BE2C (cell line): ENCODE data around the gene GALK2.
"Not testable (repeated sequence)": the region's sequence is repeated elsewhere in the genome, so short reads cannot be mapped to it uniquely, and the experiment has no call there.

ENCODE experiments used
- DNase-seq: peaks from one replicate; pipeline ENCODE4 v3.0.0-alpha.2; 2020
- H3K27me3 ChIP-seq: fragments of 250-450 bp; sonication (Bioruptor Pico); 2 replicates; pipeline ENCODE4 v1.5.1; 2020; ENCODE audit warnings: mild to moderate bottlenecking
- H3K36me3 ChIP-seq: fragments of 250-450 bp; sonication (Bioruptor Pico); 2 replicates; pipeline ENCODE4 v1.5.1; 2020; ENCODE audit warnings: mild to moderate bottlenecking
- H3K4me1 ChIP-seq: fragments of 250-450 bp; sonication (Bioruptor Pico); 2 replicates; pipeline ENCODE4 v1.5.1; 2020
- H3K4me3 ChIP-seq: 2 replicates; pipeline ENCODE4 v1.5.1; 2011; ENCODE audit warnings: low read depth, low read length
- H3K9me3 ChIP-seq: fragments of 250-450 bp; sonication (Bioruptor Pico); 2 replicates; pipeline ENCODE4 v1.5.1; 2020
- TF ChIP-seq, protein P1 (sequence below): IDR thresholded peaks from 2 replicates; pipeline ENCODE4 v1.5.1; 2012; ENCODE audit warnings: mild to moderate bottlenecking, low read depth, low read length

The GALK2 gene

GRCh38 chr15:49196856-49197255, 26.8 kb downstream of the GALK2 start:
- Histone ChIP-seq H3K9me3 (no peaks in the 10 kb centered on the region), H3K36me3 (no peaks in the 10 kb centered on the region), H3K4me1 (peaks cover 8% of the 10 kb centered on the region), H3K4me3 (no peak overlapping the region), H3K27me3 (no peaks in the 10 kb centered on the region; the same call in 1 of the 2 replicates)
- no peak for DNase-seq
- TF ChIP-seq, protein P1, sequence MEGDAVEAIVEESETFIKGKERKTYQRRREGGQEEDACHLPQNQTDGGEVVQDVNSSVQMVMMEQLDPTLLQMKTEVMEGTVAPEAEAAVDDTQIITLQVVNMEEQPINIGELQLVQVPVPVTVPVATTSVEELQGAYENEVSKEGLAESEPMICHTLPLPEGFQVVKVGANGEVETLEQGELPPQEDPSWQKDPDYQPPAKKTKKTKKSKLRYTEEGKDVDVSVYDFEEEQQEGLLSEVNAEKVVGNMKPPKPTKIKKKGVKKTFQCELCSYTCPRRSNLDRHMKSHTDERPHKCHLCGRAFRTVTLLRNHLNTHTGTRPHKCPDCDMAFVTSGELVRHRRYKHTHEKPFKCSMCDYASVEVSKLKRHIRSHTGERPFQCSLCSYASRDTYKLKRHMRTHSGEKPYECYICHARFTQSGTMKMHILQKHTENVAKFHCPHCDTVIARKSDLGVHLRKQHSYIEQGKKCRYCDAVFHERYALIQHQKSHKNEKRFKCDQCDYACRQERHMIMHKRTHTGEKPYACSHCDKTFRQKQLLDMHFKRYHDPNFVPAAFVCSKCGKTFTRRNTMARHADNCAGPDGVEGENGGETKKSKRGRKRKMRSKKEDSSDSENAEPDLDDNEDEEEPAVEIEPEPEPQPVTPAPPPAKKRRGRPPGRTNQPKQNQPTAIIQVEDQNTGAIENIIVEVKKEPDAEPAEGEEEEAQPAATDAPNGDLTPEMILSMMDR = no peak

- no peaks in the 10 kb centered on the region; the same call in 1 of the 2 replicates for H3K27me3 ChIP-seq
- H3K4me1 ChIP-seq = peaks cover 8% of the 10 kb centered on the region
- H3K4me3 ChIP-seq = no peak overlapping the region
- no peaks in the 10 kb centered on the region; the same call in 1 of the 2 replicates for H3K36me3 ChIP-seq
- TF ChIP-seq, protein P1 = no peak
- H3K9me3 ChIP-seq = no peaks in the 10 kb centered on the region
- no peak for DNase-seq
Observed at GRCh38 chr15:49199666-49200065, 29.6 kb downstream of the GALK2 start.

- H3K4me3 ChIP-seq = no peak overlapping the region
- H3K4me1 ChIP-seq = peaks cover 8% of the 10 kb centered on the region
- TF ChIP-seq, protein P1 = no peak
- no peaks in the 10 kb centered on the region; the same call in 1 of the 2 replicates for H3K27me3 ChIP-seq
- no peak for DNase-seq
- no peaks in the 10 kb centered on the region; the same call in 1 of the 2 replicates for H3K36me3 ChIP-seq
- no peaks in the 10 kb centered on the region for H3K9me3 ChIP-seq
Observed at GRCh38 chr15:49200347-49200746, 30.3 kb downstream of the GALK2 start.

GRCh38 chr15:49208102-49208501, 38.1 kb downstream of the GALK2 start:
- H3K9me3 ChIP-seq, DNase-seq, H3K4me3 ChIP-seq, H3K36me3 ChIP-seq, H3K27me3 ChIP-seq, H3K4me1 ChIP-seq: not testable (repeated sequence)

GRCh38 chr15:49212897-49213296, 42.9 kb downstream of the GALK2 start:
- H3K4me1 ChIP-seq = no peaks in the 10 kb centered on the region; the same call in 1 of the 2 replicates
- H3K36me3 ChIP-seq = no peaks in the 10 kb centered on the region
- TF ChIP-seq, protein P1 = no peak
- no peak overlapping the region for H3K4me3 ChIP-seq
- H3K9me3 ChIP-seq = no peaks in the 10 kb centered on the region
- no peaks in the 10 kb centered on the region for H3K27me3 ChIP-seq
- no peak for DNase-seq

- TF ChIP-seq, protein P1 = peak; percentile 57
- no peaks in the 10 kb centered on the region for H3K27me3 ChIP-seq
- H3K36me3 ChIP-seq = no peaks in the 10 kb centered on the region
- no peak overlapping the region for H3K4me3 ChIP-seq
- H3K4me1 ChIP-seq = no peaks in the 10 kb centered on the region; the same call in 1 of the 2 replicates
- H3K9me3 ChIP-seq = no peaks in the 10 kb centered on the region
- DNase-seq = peak; percentile 73
Observed at GRCh38 chr15:49215768-49216739, 46.0 kb downstream of the GALK2 start.
